Left ventricle myocardium inferior (tissue), 1 donor: ENCODE results near the gene KLHL29. TPM values are rescaled to one million over a fixed set of nuclear protein-coding genes. Genes with fewer than 3 reads are reported as not detected.

Source experiments
- DNase-seq: peaks from one replicate; pipeline ENCODE4 v3.0.0-alpha.2; 2020
- H3K27ac ChIP-seq: fragments of 200-600 bp; replicated peaks from 2 replicates; pipeline ENCODE4 v1.8.0; 2021
- H3K27me3 ChIP-seq: fragments of 200-600 bp; 2 replicates; pipeline ENCODE4 v1.8.0; 2021; ENCODE audit warnings: low read depth
- H3K36me3 ChIP-seq: fragments of 200-600 bp; 2 replicates; pipeline ENCODE4 v1.8.0; 2021
- H3K4me1 ChIP-seq: fragments of 200-600 bp; 2 replicates; pipeline ENCODE4 v1.8.0; 2021
- H3K4me3 ChIP-seq: fragments of 200-600 bp; 2 replicates; pipeline ENCODE4 v1.8.0; 2021; ENCODE audit warnings: mild to moderate bottlenecking, moderate library complexity
- H3K9me3 ChIP-seq: fragments of 200-600 bp; replicated peaks from 2 replicates; pipeline ENCODE4 v1.8.0; 2021
- intact Hi-C: fragments of 100-400 bp; cut with micrococcal nuclease; formaldehyde crosslinking; loops from one replicate; pipeline ENCODE4 v1.11.0; 2022
- total RNA-seq: library from RNA; stranded (reverse); fragmentation: NEBNext Ultra II Directional; extraction: Animal tissue kit (Norgen Biotek cat#: 25700); gene quantifications from one replicate; pipeline ENCODE4 v1.2.1, GENCODE V29; 2021
- TF ChIP-seq, protein P1 (sequence below): fragments of 200-600 bp; IDR thresholded peaks from 2 replicates; pipeline ENCODE4 v1.8.0; 2021; ENCODE audit warnings: antibody characterized with exemption, mild to moderate bottlenecking, borderline replicate concordance
- donor health status: DM: no; HTN: yes; CAD: no; lungs with severe emphysema.

Gene KLHL29
- total RNA-seq, 1 donor from 2014 or later = 1.1 TPM

DNA sequence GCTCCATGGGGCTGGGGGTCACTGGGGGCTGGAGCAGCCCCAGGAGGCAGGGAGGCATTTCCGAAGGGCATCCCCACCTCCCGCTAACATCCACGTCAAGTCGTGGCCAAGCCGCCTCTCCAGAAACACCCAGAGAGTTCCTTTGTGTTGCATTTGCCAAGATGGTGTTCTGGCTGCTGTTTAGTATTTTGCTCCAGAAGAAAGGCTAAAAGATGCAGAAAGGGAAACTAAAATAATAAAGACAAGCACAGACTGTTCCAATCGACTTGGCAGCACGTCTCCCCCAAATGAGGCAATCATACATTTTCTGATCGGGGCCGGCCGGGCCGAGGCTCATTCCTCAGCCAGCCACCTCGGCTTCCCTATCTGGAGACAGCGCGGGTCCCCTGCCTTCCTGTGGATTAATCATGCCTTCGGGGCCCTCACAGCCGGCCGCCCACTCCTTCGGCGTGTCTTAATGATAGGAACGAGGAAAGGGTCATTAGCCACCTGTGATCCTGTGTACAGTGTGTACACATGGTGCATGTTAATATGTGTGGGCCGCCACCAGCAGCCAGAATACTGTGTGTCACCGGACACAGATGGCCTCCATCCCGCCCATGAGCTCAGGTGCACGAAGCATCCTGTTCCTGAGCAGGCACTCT is 169.2 kb downstream of the KLHL29 start:
- H3K27me3 ChIP-seq = no peaks in the 10 kb centered on the region
- H3K27ac ChIP-seq = peak overlapping the region; percentile 73
- H3K36me3 ChIP-seq = no peaks in the 10 kb centered on the region
- H3K4me1 ChIP-seq = peaks cover 9% of the 10 kb centered on the region
- peak; percentile 59 for DNase-seq
- no peaks in the 10 kb centered on the region for H3K9me3 ChIP-seq
- TF ChIP-seq, protein P1, sequence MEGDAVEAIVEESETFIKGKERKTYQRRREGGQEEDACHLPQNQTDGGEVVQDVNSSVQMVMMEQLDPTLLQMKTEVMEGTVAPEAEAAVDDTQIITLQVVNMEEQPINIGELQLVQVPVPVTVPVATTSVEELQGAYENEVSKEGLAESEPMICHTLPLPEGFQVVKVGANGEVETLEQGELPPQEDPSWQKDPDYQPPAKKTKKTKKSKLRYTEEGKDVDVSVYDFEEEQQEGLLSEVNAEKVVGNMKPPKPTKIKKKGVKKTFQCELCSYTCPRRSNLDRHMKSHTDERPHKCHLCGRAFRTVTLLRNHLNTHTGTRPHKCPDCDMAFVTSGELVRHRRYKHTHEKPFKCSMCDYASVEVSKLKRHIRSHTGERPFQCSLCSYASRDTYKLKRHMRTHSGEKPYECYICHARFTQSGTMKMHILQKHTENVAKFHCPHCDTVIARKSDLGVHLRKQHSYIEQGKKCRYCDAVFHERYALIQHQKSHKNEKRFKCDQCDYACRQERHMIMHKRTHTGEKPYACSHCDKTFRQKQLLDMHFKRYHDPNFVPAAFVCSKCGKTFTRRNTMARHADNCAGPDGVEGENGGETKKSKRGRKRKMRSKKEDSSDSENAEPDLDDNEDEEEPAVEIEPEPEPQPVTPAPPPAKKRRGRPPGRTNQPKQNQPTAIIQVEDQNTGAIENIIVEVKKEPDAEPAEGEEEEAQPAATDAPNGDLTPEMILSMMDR = no peak
- intact Hi-C loops = no loop called here
- no peak overlapping the region for H3K4me3 ChIP-seq

GRCh38 chr2:23555944-23556343 is 171.0 kb downstream of the KLHL29 start:
- no peaks in the 10 kb centered on the region for H3K9me3 ChIP-seq
- H3K4me3 ChIP-seq = no peak overlapping the region
- DNase-seq = no peak
- TF ChIP-seq, protein P1 = no peak
- no peaks in the 10 kb centered on the region for H3K27me3 ChIP-seq
- no peaks in the 10 kb centered on the region for H3K36me3 ChIP-seq
- H3K4me1 ChIP-seq = no peaks in the 10 kb centered on the region
- intact Hi-C loops = no loop called here
- H3K27ac ChIP-seq = no peak overlapping the region

DNA sequence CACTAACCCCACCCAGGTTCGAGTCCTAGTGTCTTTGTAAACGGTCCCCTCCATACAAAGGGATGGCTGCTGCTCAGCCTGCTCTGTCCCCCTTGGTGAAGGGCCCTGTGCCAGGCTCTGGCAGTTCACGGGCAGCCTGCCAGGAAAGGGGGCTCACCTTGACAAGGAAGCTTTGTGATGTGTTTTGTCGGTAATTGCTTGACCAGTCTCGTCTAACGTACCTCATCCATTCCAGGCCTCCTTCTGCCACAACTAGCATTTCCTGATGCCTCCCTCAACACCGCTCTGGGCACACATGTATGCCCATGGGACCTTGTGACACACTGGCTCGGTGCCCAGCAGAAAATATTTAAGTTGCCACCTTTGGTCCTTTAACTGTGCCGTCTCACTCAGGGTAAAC is 171.9 kb downstream of the KLHL29 start:
- intact Hi-C loops = no loop called here
- Histone ChIP-seq H3K36me3 (no peaks in the 10 kb centered on the region), H3K4me1 (no peaks in the 10 kb centered on the region), H3K4me3 (no peak overlapping the region), H3K9me3 (no peaks in the 10 kb centered on the region), H3K27ac (no peak overlapping the region), H3K27me3 (no peaks in the 10 kb centered on the region)
- DNase-seq = no peak
- TF ChIP-seq, protein P1 = no peak

GRCh38 chr2:23557455-23557854 is 172.5 kb downstream of the KLHL29 start:
- no peaks in the 10 kb centered on the region for H3K9me3 ChIP-seq
- H3K27me3 ChIP-seq = no peaks in the 10 kb centered on the region
- H3K4me1 ChIP-seq = no peaks in the 10 kb centered on the region
- H3K4me3 ChIP-seq = no peak overlapping the region
- intact Hi-C loops = no loop called here
- no peak overlapping the region for H3K27ac ChIP-seq
- no peak for DNase-seq
- TF ChIP-seq, protein P1 = no peak
- H3K36me3 ChIP-seq = no peaks in the 10 kb centered on the region

DNA sequence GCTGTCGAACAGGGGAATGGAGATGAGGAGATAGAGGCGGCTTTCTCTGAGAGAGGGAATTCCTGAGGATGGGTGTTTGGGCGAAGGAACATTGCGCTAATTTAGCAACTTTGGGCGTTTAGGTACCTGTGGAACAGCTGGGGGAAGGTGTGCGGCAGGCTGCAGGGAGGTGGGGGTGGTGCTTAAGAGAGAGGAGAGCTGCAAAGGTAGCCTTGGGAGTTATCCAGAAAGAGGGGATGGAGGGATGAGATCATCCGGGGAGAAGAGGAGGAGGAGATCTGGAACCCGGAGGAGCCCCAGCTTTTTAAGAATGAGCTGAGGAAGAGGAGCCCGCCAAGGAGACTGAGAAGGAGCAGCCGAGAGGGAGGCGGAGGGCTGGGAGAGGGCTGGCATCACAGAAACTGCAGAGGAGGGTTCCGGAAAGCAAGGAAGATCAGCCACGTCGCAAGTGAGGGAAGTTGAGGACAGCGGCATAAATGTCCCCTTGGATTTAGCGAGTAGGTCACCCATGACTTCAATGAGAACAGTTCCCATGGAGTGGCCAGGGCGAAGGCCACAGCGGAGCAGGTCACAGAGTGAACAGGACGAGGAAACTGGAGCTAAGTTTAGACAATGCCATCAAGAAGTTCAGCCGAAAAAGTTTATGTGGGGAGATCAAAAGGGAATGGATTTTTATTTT is 174.7 kb downstream of the KLHL29 start:
- TF ChIP-seq, protein P1 = no peak
- Histone ChIP-seq H3K4me1 (peaks cover 17% of the 10 kb centered on the region), H3K27ac (no peak overlapping the region), H3K4me3 (no peak overlapping the region), H3K9me3 (no peaks in the 10 kb centered on the region), H3K27me3 (no peaks in the 10 kb centered on the region), H3K36me3 (no peaks in the 10 kb centered on the region)
- no peak for DNase-seq
- intact Hi-C loops = no loop called here
